Tibial nerve (tissue), 4 donors: Measurements from ENCODE around the gene VENTX.

Source experiments
- CTCF ChIP-seq, 5 experiments: fragments of 200-600 bp in 3 of 5; fragments of 450-650 bp in 2 of 5; sonication (generic) in 3 of 5; IDR thresholded peaks; one replicate each; pipeline ENCODE4 v1.5.1; 2016 to 2019; ENCODE audit warnings: antibody characterized with exemption in 5 of 5, mild to moderate bottlenecking in 3 of 5, moderate library complexity in 2 of 5
- EP300 ChIP-seq, 2 donors: sonication (generic); formaldehyde crosslinking; IDR thresholded peaks; one replicate each; pipeline ENCODE4 v1.6.1; 2017; ENCODE audit warnings: antibody characterized with exemption in 2 of 2, mild to moderate bottlenecking in 1 of 2

DNA sequence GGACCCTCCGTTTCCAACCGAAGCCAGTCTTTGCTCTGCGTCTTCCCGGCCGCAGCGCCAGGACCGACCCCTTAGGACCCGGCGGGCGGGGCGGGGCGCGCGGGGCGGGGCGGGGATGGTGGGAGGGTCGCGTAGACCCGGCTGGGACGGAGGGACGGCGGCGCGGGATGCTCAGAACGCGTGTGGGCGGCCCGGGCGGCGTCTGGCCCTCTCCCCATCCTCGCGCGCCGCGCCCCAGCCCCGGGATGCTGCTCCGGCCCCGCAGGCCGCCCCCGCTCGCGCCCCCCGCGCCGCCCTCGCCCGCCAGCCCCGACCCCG, 7.7 kb upstream of the VENTX start, which contains the start of gene UTF1:
- TF ChIP-seq CTCF (IDR thresholded peaks at IDR 0.05) (no peak), EP300 (IDR thresholded peaks at IDR 0.05) (no peak)
